KMS-11 (cell line): ENCODE measurements around the gene MALT1.

Experiments used
- H2AFZ ChIP-seq: fragments of 200-600 bp; sonication (generic); 2 replicates; pipeline ENCODE4 v1.6.1; 2016; ENCODE audit warnings: antibody characterized with exemption, mixed run types, low read depth
- H3K27ac ChIP-seq: fragments of 200-600 bp; sonication (generic); 2 replicates; pipeline ENCODE4 v1.6.1; 2016; ENCODE audit warnings: mild to moderate bottlenecking, mixed run types
- H3K27me3 ChIP-seq: fragments of 200-600 bp; sonication (generic); 2 replicates; pipeline ENCODE4 v1.6.1; 2017; ENCODE audit warnings: mild to moderate bottlenecking, low read depth, mixed run types, moderate library complexity; ENCODE audit not compliant: insufficient read depth
- H3K36me3 ChIP-seq: fragments of 200-600 bp; sonication (generic); 2 replicates; pipeline ENCODE4 v1.6.1; 2017; ENCODE audit warnings: mild to moderate bottlenecking, mixed run types; ENCODE audit not compliant: insufficient read depth
- H3K4me1 ChIP-seq: fragments of 200-600 bp; sonication (generic); 2 replicates; pipeline ENCODE4 v1.6.1; 2016; ENCODE audit warnings: mild to moderate bottlenecking, low read depth, mixed run types; ENCODE audit not compliant: poor library complexity, severe bottlenecking
- H3K4me2 ChIP-seq: fragments of 200-600 bp; sonication (generic); 2 replicates; pipeline ENCODE4 v1.7.0; 2016; ENCODE audit warnings: mild to moderate bottlenecking, mixed run types
- H3K4me3 ChIP-seq: fragments of 200-600 bp; sonication (generic); IDR thresholded peaks from 2 replicates; pipeline ENCODE4 v1.6.1; 2017; ENCODE audit warnings: low read depth, low read length, mixed read lengths; ENCODE audit not compliant: insufficient read depth
- H3K79me2 ChIP-seq: fragments of 200-600 bp; sonication (generic); 2 replicates; pipeline ENCODE4 v1.6.1; 2016; ENCODE audit warnings: low read depth, mixed run types; ENCODE audit not compliant: insufficient read depth
- H3K9ac ChIP-seq: fragments of 200-600 bp; sonication (generic); 2 replicates; pipeline ENCODE4 v1.6.1; 2016; ENCODE audit warnings: mild to moderate bottlenecking, mixed run types
- H4K20me1 ChIP-seq: fragments of 200-600 bp; sonication (generic); 2 replicates; pipeline ENCODE4 v1.6.1; 2016; ENCODE audit warnings: mild to moderate bottlenecking, mixed run types; ENCODE audit not compliant: insufficient read depth
- TF ChIP-seq, protein P1 (sequence below): fragments of 200-600 bp; sonication (generic); conservative IDR thresholded peaks from 2 replicates; pipeline ENCODE4 v1.6.1; 2017; ENCODE audit warnings: low read depth, mild to moderate bottlenecking, antibody characterized with exemption, low read length, moderate library complexity, mixed read lengths

Gene MALT1

DNA sequence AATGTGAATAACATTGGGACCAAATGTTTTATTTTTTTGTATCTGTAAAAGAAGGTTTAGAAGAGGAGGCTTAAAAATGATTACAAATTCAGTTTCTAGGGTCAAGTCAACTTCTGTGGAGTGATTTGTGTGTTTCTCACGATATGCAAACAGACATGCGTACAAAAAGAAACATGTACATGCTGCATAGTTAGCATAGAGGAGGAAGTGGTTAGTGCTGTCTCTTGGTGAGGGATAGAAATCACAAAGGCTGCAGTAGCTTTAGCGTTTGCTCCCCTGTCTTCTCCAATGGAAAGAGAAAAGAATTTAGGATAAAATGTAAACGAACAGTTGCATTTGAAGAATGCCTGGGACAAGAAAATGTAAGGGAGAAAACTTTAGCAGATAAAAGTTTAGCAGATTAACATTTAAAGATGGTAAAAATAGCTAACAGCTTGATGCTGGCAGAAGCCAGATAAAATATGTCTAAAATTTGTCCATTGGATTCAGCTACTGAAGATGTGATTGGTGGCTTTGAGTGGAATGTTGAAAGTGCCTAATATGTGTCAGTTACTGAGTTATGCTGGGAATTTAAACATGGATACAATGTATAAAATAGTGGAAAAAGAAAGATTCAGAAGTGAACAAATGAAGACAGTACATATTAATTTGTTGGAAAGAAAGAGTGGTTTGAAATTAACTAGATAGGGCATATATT is 44.9 kb downstream of the MALT1 start:
- Histone ChIP-seq H3K27me3 (no peaks in the 10 kb centered on the region), H3K9ac (no peak overlapping the region), H3K4me3 (no peak overlapping the region), H3K4me2 (no peak overlapping the region), H3K36me3 (no peaks in the 10 kb centered on the region; the same call in 1 of the 2 replicates), H2AFZ (no peak overlapping the region), H3K27ac (no peak overlapping the region), H3K79me2 (no peaks in the 10 kb centered on the region), H3K4me1 (no peaks in the 10 kb centered on the region), H4K20me1 (no peaks in the 10 kb centered on the region)
- TF ChIP-seq, protein P1, sequence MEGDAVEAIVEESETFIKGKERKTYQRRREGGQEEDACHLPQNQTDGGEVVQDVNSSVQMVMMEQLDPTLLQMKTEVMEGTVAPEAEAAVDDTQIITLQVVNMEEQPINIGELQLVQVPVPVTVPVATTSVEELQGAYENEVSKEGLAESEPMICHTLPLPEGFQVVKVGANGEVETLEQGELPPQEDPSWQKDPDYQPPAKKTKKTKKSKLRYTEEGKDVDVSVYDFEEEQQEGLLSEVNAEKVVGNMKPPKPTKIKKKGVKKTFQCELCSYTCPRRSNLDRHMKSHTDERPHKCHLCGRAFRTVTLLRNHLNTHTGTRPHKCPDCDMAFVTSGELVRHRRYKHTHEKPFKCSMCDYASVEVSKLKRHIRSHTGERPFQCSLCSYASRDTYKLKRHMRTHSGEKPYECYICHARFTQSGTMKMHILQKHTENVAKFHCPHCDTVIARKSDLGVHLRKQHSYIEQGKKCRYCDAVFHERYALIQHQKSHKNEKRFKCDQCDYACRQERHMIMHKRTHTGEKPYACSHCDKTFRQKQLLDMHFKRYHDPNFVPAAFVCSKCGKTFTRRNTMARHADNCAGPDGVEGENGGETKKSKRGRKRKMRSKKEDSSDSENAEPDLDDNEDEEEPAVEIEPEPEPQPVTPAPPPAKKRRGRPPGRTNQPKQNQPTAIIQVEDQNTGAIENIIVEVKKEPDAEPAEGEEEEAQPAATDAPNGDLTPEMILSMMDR: no peak

- Histone ChIP-seq H3K27ac (no peak overlapping the region), H3K9ac (no peak overlapping the region), H3K4me3 (no peak overlapping the region), H3K4me2 (no peak overlapping the region), H3K36me3 (no peaks in the 10 kb centered on the region; the same call in 1 of the 2 replicates), H4K20me1 (no peaks in the 10 kb centered on the region), H3K79me2 (no peaks in the 10 kb centered on the region), H3K27me3 (no peaks in the 10 kb centered on the region), H2AFZ (no peak overlapping the region), H3K4me1 (no peaks in the 10 kb centered on the region)
- TF ChIP-seq, protein P1: no peak
Observed at GRCh38 chr18:58721566-58722239, 50.4 kb downstream of the MALT1 start.

DNA sequence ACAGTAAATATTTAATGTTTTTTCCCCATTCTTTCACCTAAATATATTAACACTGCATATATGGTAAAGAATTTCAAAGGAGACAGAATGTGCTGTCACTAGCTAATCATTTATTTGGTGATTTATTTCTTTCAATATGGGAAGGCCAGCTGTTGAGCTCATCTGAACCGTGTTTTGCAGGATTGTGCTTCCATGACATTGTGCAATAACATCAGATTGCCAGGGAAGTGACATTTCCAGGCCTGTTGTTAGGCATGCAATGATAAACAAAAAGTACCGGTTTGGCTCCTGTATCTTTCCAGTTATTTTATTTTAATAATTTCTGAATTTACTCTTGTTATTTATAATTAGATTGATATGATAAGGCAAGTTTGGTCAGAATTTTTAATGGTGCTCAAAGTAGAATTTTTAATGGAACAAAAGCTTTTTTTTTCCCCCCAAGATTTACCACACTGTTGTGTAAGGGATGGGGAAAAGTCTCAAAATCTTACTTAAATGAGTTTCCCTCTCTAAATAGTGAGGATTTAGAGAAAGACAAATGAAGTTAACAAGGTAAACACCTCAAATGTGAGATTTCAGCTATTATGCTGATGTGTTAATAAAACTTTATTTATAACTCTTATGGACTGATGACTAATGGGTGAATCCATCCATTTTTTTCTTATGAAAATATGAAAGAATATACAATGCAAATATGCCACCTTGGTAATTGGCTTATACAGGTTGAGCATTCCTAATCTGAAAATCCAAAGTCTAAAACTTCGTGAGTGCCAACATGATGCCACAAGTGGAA is 52.7 kb downstream of the MALT1 start:
- Histone ChIP-seq H3K27ac (no peak overlapping the region), H3K79me2 (no peaks in the 10 kb centered on the region), H3K27me3 (no peaks in the 10 kb centered on the region), H3K9ac (no peak overlapping the region), H3K36me3 (no peaks in the 10 kb centered on the region; the same call in 1 of the 2 replicates), H3K4me3 (no peak overlapping the region), H4K20me1 (no peaks in the 10 kb centered on the region), H3K4me1 (no peaks in the 10 kb centered on the region), H3K4me2 (no peak overlapping the region), H2AFZ (no peak overlapping the region)
- TF ChIP-seq, protein P1: no peak

DNA sequence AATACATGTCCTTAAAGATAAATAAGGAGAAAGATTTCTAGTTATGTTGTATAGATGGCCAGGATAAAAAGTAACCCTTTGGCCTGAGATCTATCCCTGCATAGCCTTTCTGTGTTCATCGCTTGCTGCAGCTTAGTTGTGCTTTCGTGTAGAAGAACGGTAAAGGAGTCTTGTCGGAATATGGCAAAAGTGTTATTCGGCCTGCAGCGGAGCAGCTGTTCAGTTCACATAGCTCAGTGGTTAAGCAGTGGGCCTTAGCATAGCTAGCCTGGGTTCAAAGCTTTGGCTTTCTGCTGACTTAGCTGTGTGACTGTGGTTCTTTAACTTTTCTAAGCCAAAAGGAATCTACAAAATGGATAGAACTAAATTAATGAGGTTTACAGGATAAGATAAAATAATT is 55.4 kb downstream of the MALT1 start:
- no peak overlapping the region for H3K4me2 ChIP-seq
- H3K4me1 ChIP-seq: no peaks in the 10 kb centered on the region
- TF ChIP-seq, protein P1: no peak
- H4K20me1 ChIP-seq: no peaks in the 10 kb centered on the region
- H2AFZ ChIP-seq: no peak overlapping the region
- no peaks in the 10 kb centered on the region for H3K27me3 ChIP-seq
- no peaks in the 10 kb centered on the region for H3K79me2 ChIP-seq
- H3K4me3 ChIP-seq: no peak overlapping the region
- H3K27ac ChIP-seq: no peak overlapping the region
- no peaks in the 10 kb centered on the region for H3K36me3 ChIP-seq
- H3K9ac ChIP-seq: no peak overlapping the region
